Type B pancreatic cell (in vitro differentiated cells): ENCODE results near the gene LDLRAD3. TPM values are rescaled to one million over a fixed set of nuclear protein-coding genes. Genes with fewer than 3 reads are reported as not detected.
"Not testable (repeated sequence)": the region's sequence is repeated elsewhere in the genome, so short reads cannot be mapped to it uniquely, and the experiment has no call there.

Experiments
- DNase-seq: peaks from one replicate; pipeline ENCODE4 v3.0.0; 2021; ENCODE audit warnings: mixed read lengths; ENCODE audit not compliant: unreplicated experiment; ENCODE audit errors: extremely low spot score
- H3K27ac Mint-ChIP-seq: 2 replicates; pipeline ENCODE4 v1.8.0; 2021; ENCODE audit warnings: mild to moderate bottlenecking, mixed read lengths
- H3K27me3 Mint-ChIP-seq: 2 replicates; pipeline ENCODE4 v1.8.0; 2021; ENCODE audit warnings: mixed read lengths
- H3K36me3 Mint-ChIP-seq: 2 replicates; pipeline ENCODE4 v1.8.0; 2021; ENCODE audit warnings: mixed read lengths
- H3K4me1 Mint-ChIP-seq: one replicate; pipeline ENCODE4 v1.8.0; 2021; ENCODE audit warnings: mixed read lengths; ENCODE audit not compliant: unreplicated experiment
- H3K4me3 Mint-ChIP-seq: 2 replicates; pipeline ENCODE4 v1.8.0; 2021; ENCODE audit warnings: mild to moderate bottlenecking, mixed read lengths
- H3K9me3 Mint-ChIP-seq: 2 replicates; pipeline ENCODE4 v1.8.0; 2021; ENCODE audit warnings: mixed read lengths
- CTCF ChIP-seq: fragments of 200-600 bp; sonication (generic); conservative IDR thresholded peaks from 2 replicates; pipeline ENCODE4 v1.5.0; 2021; ENCODE audit warnings: antibody characterized with exemption, mild to moderate bottlenecking
- total RNA-seq: library from RNA; stranded (reverse); gene quantifications from 2 replicates; pipeline ENCODE4 v1.2.1, GENCODE V29; 2021; ENCODE audit warnings: low replicate concordance

LDLRAD3 gene
- total RNA-seq, 1 donor from 2014 or later: 20.7 TPM

GRCh38 chr11:35906681-35907080, 37.2 kb upstream of the LDLRAD3 start:
- H3K27ac Mint-ChIP-seq: no peak overlapping the region
- no peaks in the 10 kb centered on the region for H3K9me3 Mint-ChIP-seq
- no peaks in the 10 kb centered on the region for H3K36me3 Mint-ChIP-seq
- H3K4me3 Mint-ChIP-seq: no peak overlapping the region
- TF ChIP-seq CTCF: no peak
- no peak for DNase-seq
- H3K4me1 Mint-ChIP-seq: peaks cover 4% of the 10 kb centered on the region
- H3K27me3 Mint-ChIP-seq: no peaks in the 10 kb centered on the region

GRCh38 chr11:35907648-35908431, 36.0 kb upstream of the LDLRAD3 start:
- H3K27ac Mint-ChIP-seq: no peak overlapping the region
- peaks cover 4% of the 10 kb centered on the region for H3K4me1 Mint-ChIP-seq
- H3K4me3 Mint-ChIP-seq: no peak overlapping the region
- H3K36me3 Mint-ChIP-seq: no peaks in the 10 kb centered on the region
- no peak for DNase-seq
- no peaks in the 10 kb centered on the region for H3K9me3 Mint-ChIP-seq
- H3K27me3 Mint-ChIP-seq: no peaks in the 10 kb centered on the region
- no peak for TF ChIP-seq CTCF

GRCh38 chr11:35908432-35908771, 35.5 kb upstream of the LDLRAD3 start:
- H3K4me1 Mint-ChIP-seq, H3K9me3 Mint-ChIP-seq, H3K27ac Mint-ChIP-seq, H3K36me3 Mint-ChIP-seq, H3K27me3 Mint-ChIP-seq, DNase-seq, H3K4me3 Mint-ChIP-seq: not testable (repeated sequence)

GRCh38 chr11:35909511-35910265, 34.2 kb upstream of the LDLRAD3 start:
- Mint-ChIP-seq H3K9me3 (no peaks in the 10 kb centered on the region), H3K4me1 (peaks cover 4% of the 10 kb centered on the region)
- no peak for TF ChIP-seq CTCF

GRCh38 chr11:35911013-35911412, 32.8 kb upstream of the LDLRAD3 start:
- peaks cover under 1% of the 10 kb centered on the region for H3K4me1 Mint-ChIP-seq

More at GRCh38 chr11:35909511-35910265, 34.2 kb upstream of the LDLRAD3 start:
- H3K27me3 Mint-ChIP-seq: no peaks in the 10 kb centered on the region
- no peak overlapping the region for H3K4me3 Mint-ChIP-seq
- H3K36me3 Mint-ChIP-seq: no peaks in the 10 kb centered on the region
- H3K27ac Mint-ChIP-seq: no peak overlapping the region
- DNase-seq: no peak

More at GRCh38 chr11:35911013-35911412, 32.8 kb upstream of the LDLRAD3 start:
- Mint-ChIP-seq H3K4me3 (no peak overlapping the region), H3K36me3 (no peaks in the 10 kb centered on the region), H3K27ac (no peak overlapping the region), H3K9me3 (no peaks in the 10 kb centered on the region), H3K27me3 (peaks cover 3% of the 10 kb centered on the region)
- TF ChIP-seq CTCF: no peak
- DNase-seq: no peak
